LHCN-M2 (cell line): Measurements from ENCODE around the gene MIPOL1. TPM values are rescaled to one million over a fixed set of nuclear protein-coding genes. Genes with fewer than 3 reads are reported as not detected.

ENCODE experiments used
- DNase-seq: peaks from one replicate; pipeline ENCODE4 v3.0.0-alpha.2; 2012; ENCODE audit warnings: low read depth
- total RNA-seq: library from RNA; depleted of rRNA; stranded (reverse); fragments of >200 nt; gene quantifications from 2 replicates; pipeline ENCODE4 v1.2.3, GENCODE V29; 2014

MIPOL1 gene
- total RNA-seq, 1 experiment from 2014 or later, result 9.9 TPM

- DNase-seq, result peak; percentile 6
These were observed 199.6 kb downstream of the MIPOL1 start for GRCh38 chr14:37397157-37397940.

GRCh38 chr14:37397941-37398215 is 200.1 kb downstream of the MIPOL1 start:
- DNase-seq, result no peak

- DNase-seq, result no peak
These were observed 201.8 kb downstream of the MIPOL1 start for GRCh38 chr14:37399517-37399916.

GRCh38 chr14:37401093-37401492 is 203.4 kb downstream of the MIPOL1 start:
- DNase-seq, result no peak

- DNase-seq, result no peak
These were observed 205.9 kb downstream of the MIPOL1 start for GRCh38 chr14:37403626-37404025.

- DNase-seq, result no peak
These were observed 208.4 kb downstream of the MIPOL1 start for GRCh38 chr14:37406095-37406494.

- peak; percentile 2 for DNase-seq
These were observed 213.5 kb downstream of the MIPOL1 start for GRCh38 chr14:37411079-37411735.

GRCh38 chr14:37413050-37413449 is 215.3 kb downstream of the MIPOL1 start:
- no peak for DNase-seq

- no peak for DNase-seq
These were observed 215.8 kb downstream of the MIPOL1 start for GRCh38 chr14:37413504-37414003.

GRCh38 chr14:37416264-37416663 is 218.5 kb downstream of the MIPOL1 start:
- no peak for DNase-seq

- no peak for DNase-seq
These were observed 219.4 kb downstream of the MIPOL1 start for GRCh38 chr14:37417151-37417550.

GRCh38 chr14:37417833-37418232 is 220.1 kb downstream of the MIPOL1 start:
- no peak for DNase-seq

- no peak for DNase-seq
These were observed 222.9 kb downstream of the MIPOL1 start for GRCh38 chr14:37420622-37421021.

GRCh38 chr14:37422319-37422718 is 224.6 kb downstream of the MIPOL1 start:
- DNase-seq, result no peak

- no peak for DNase-seq
These were observed 225.0 kb downstream of the MIPOL1 start for GRCh38 chr14:37422748-37423147.

- DNase-seq, result no peak
These were observed 231.2 kb downstream of the MIPOL1 start for GRCh38 chr14:37428954-37429353.

- DNase-seq, result no peak
These were observed 231.9 kb downstream of the MIPOL1 start for GRCh38 chr14:37429618-37430017.

GRCh38 chr14:37434867-37435266 is 237.1 kb downstream of the MIPOL1 start:
- no peak for DNase-seq

GRCh38 chr14:37436519-37436918 is 238.8 kb downstream of the MIPOL1 start:
- DNase-seq, result no peak

- no peak for DNase-seq
These were observed 239.8 kb downstream of the MIPOL1 start for GRCh38 chr14:37437490-37437889.

GRCh38 chr14:37438444-37438843 is 240.7 kb downstream of the MIPOL1 start:
- no peak for DNase-seq

- DNase-seq, result no peak
These were observed 245.7 kb downstream of the MIPOL1 start for GRCh38 chr14:37443461-37443860.

- DNase-seq, result no peak
These were observed 250.2 kb downstream of the MIPOL1 start for GRCh38 chr14:37447883-37448391.
